HEK293 (cell line): Measurements from ENCODE around the gene INPP5D.
"Not testable (repeated sequence)": the region's sequence is repeated elsewhere in the genome, so short reads cannot be mapped to it uniquely, and the experiment has no call there.

Experiments used
- CTCF ChIA-PET: fragments of 350-600 bp; formaldehyde crosslinking; extraction: SDS; loops from one replicate; lab custom pipeline; 2021; ENCODE audit warnings: antibody characterized with exemption; lab: Yijun Ruan, JAX
- POLR2A ChIA-PET: fragments of 300-600 bp; formaldehyde crosslinking; extraction: SDS; loops from one replicate; lab custom pipeline; 2020; ENCODE audit warnings: antibody characterized with exemption, inconsistent platforms; lab: Yijun Ruan, JAX
- H3K27ac ChIP-seq: fragments of 200-500 bp; sonication (Bioruptor generic); 2 replicates; pipeline ENCODE4 v1.5.1; 2014; ENCODE audit warnings: low read depth, low read length, control low read depth, inconsistent platforms; ENCODE audit errors: extremely low read depth
- H3K36me3 ChIP-seq, 2 experiments: fragments of 200-500 bp in 1 of 2; sonication (Bioruptor generic) in 1 of 2; 1 replicate in 1 of 2; 2 replicates in 1 of 2; pipeline ENCODE4 v1.5.1; 2014 to 2017; ENCODE audit warnings: inconsistent platforms in 2 of 2, low read length in 2 of 2; ENCODE audit not compliant: control insufficient read depth in 2 of 2, insufficient read depth in 1 of 2
- H3K4me1 ChIP-seq: fragments of 200-500 bp; sonication (Bioruptor generic); 2 replicates; pipeline ENCODE4 v1.5.1; 2014; ENCODE audit warnings: mild to moderate bottlenecking, low read length, inconsistent platforms; ENCODE audit not compliant: control insufficient read depth, insufficient read depth
- H3K4me3 ChIP-seq: 2 replicates; pipeline ENCODE4 v1.5.1; 2011; ENCODE audit warnings: low read depth, mild to moderate bottlenecking, control low read depth, low read length, moderate library complexity
- H3K9me3 ChIP-seq: fragments of 200-500 bp; sonication (Bioruptor generic); 2 replicates; pipeline ENCODE4 v1.5.1; 2014; ENCODE audit warnings: low read depth, low read length, inconsistent platforms; ENCODE audit not compliant: control insufficient read depth, insufficient read depth
- EGR2 ChIP-seq: fragments of 450-650 bp; formaldehyde crosslinking; IDR thresholded peaks from 2 replicates; pipeline ENCODE4 v1.5.1; 2016; ENCODE audit warnings: low read depth, missing biosample characterization, missing genetic modification characterization
- PRDM2 ChIP-seq: fragments of 450-650 bp; formaldehyde crosslinking; IDR thresholded peaks from 2 replicates; pipeline ENCODE4 v1.5.1; 2016; ENCODE audit warnings: missing biosample characterization, missing genetic modification characterization, borderline replicate concordance
- SETDB1 ChIP-seq: IDR thresholded peaks from one replicate; pipeline ENCODE4 v1.6.1; 2017; ENCODE audit warnings: mild to moderate bottlenecking, low read length, moderate library complexity, mixed read lengths; ENCODE audit not compliant: insufficient read length
- ZFHX2 ChIP-seq: fragments of 450-650 bp; formaldehyde crosslinking; conservative IDR thresholded peaks from 2 replicates; pipeline ENCODE4 v1.5.1; 2016; ENCODE audit warnings: missing biosample characterization, missing genetic modification characterization
- ZNF146 ChIP-seq: fragments of 450-650 bp; formaldehyde crosslinking; IDR thresholded peaks from 2 replicates; pipeline ENCODE4 v1.5.1; 2016; ENCODE audit warnings: missing biosample characterization, missing genetic modification characterization
- ZNF175 ChIP-seq: fragments of 450-650 bp; formaldehyde crosslinking; IDR thresholded peaks from 2 replicates; pipeline ENCODE4 v1.5.1; 2016; ENCODE audit warnings: missing biosample characterization, missing genetic modification characterization
- ZNF274 ChIP-seq, 2 experiments: fragments of 200-500 bp in 1 of 2; fragments of 450-650 bp in 1 of 2; sonication (Bioruptor generic) in 1 of 2; formaldehyde crosslinking in 1 of 2; IDR thresholded peaks; 2 replicates each; pipeline versions ENCODE4 v1.5.1 to v1.6.1; 2014 to 2016; ENCODE audit warnings: borderline replicate concordance in 1 of 2, inconsistent platforms in 1 of 2, low read length in 1 of 2, missing biosample characterization in 1 of 2, missing genetic modification characterization in 1 of 2
- ZNF366 ChIP-seq: fragments of 450-650 bp; formaldehyde crosslinking; conservative IDR thresholded peaks from 2 replicates; pipeline ENCODE4 v1.5.1; 2016; ENCODE audit warnings: missing biosample characterization, missing genetic modification characterization
- ZNF580 ChIP-seq: fragments of 450-650 bp; formaldehyde crosslinking; IDR thresholded peaks from 2 replicates; pipeline ENCODE4 v1.5.1; 2016; ENCODE audit warnings: missing biosample characterization, missing genetic modification characterization
- ZNF629 ChIP-seq: fragments of 450-650 bp; formaldehyde crosslinking; IDR thresholded peaks from 2 replicates; pipeline ENCODE4 v1.5.1; 2017; ENCODE audit warnings: missing biosample characterization, missing genetic modification characterization

INPP5D gene

GRCh38 chr2:233013650-233014049 lies 46.5 kb upstream of the INPP5D start (continued):
- TF ChIP-seq ZNF175 (tag by site-specific recombination) (no peak), PRDM2 (tag by site-specific recombination) (no peak)

GRCh38 chr2:233015019-233015645 lies 45.0 kb upstream of the INPP5D start:
- ChIA-PET POLR2A (no interaction called here), CTCF (no interaction called here)
- no peaks in the 10 kb centered on the region for H3K36me3 ChIP-seq
- no peak overlapping the region for H3K4me3 ChIP-seq
- H3K27ac ChIP-seq: no peak overlapping the region
- no peaks in the 10 kb centered on the region for H3K9me3 ChIP-seq
- H3K4me1 ChIP-seq: no peaks in the 10 kb centered on the region
- TF ChIP-seq ZNF366 (peak; percentile 68), ZFHX2 (peak; percentile 76), EGR2 (tag by site-specific recombination) (peak; percentile 95), ZNF274 (IDR thresholded peaks at IDR 0.05; ENCODE audit: low read length) (no peak), ZNF274 (tag by site-specific recombination; IDR thresholded peaks at IDR 0.05; ENCODE audit: borderline replicate concordance) (no peak)
- TF ChIP-seq, all 188 proteins: peak for 3

- H3K4me1 ChIP-seq: no peaks in the 10 kb centered on the region
- ChIA-PET POLR2A (no interaction called here), CTCF (interaction anchor here (1.0 to 1.9 kb wide), 2 partner anchors 11 to 12 kb away, joined by 3 to 10 read pairs; no protein-coding TSS in a partner anchor)
- no peaks in the 10 kb centered on the region for H3K9me3 ChIP-seq
- TF ChIP-seq SETDB1 (peak; percentile 37), ZNF629 (tag by site-specific recombination) (no peak)
- H3K36me3 ChIP-seq: no peaks in the 10 kb centered on the region
- no peak overlapping the region for H3K4me3 ChIP-seq
- H3K27ac ChIP-seq: no peak overlapping the region
Measured at GRCh38 chr2:233017947-233018346, 42.2 kb upstream of the INPP5D start.

- H3K4me3 ChIP-seq, H3K27ac ChIP-seq, H3K9me3 ChIP-seq, H3K4me1 ChIP-seq, POLR2A ChIA-PET, CTCF ChIA-PET, H3K36me3 ChIP-seq: not testable (repeated sequence)
- peak; percentile 51; the same call in 1 of the 2 replicates for TF ChIP-seq ZNF580
- TF ChIP-seq ZNF146: peak; percentile 91
Measured at GRCh38 chr2:233019610-233020009, 40.5 kb upstream of the INPP5D start.
